Endothelial cell of umbilical vein (primary cell): Measurements from ENCODE around the gene TCERG1L.

Experiments used
- EZH2 ChIP-seq: IDR thresholded peaks from 2 replicates; pipeline ENCODE4 v1.6.1; 2012; ENCODE audit warnings: borderline replicate concordance, low read depth, mild to moderate bottlenecking, moderate library complexity, low read length, inconsistent platforms; ENCODE audit not compliant: severe bottlenecking
- FOS ChIP-seq: IDR thresholded peaks from 2 replicates; pipeline ENCODE4 v1.6.1; 2011; ENCODE audit warnings: mild to moderate bottlenecking, low read length, moderate library complexity, borderline replicate concordance; ENCODE audit not compliant: insufficient read depth
- GATA2 ChIP-seq: IDR thresholded peaks from 2 replicates; pipeline ENCODE4 v1.7.0; 2011; ENCODE audit warnings: low read depth, mild to moderate bottlenecking, moderate library complexity, mixed read lengths, low read length; ENCODE audit not compliant: insufficient read length, insufficient read depth
- JUN ChIP-seq: IDR thresholded peaks from 2 replicates; pipeline ENCODE4 v1.6.1; 2011; ENCODE audit warnings: borderline replicate concordance, low read depth; ENCODE audit not compliant: insufficient read length, insufficient read depth
- MAX ChIP-seq: IDR thresholded peaks from 2 replicates; pipeline ENCODE4 v1.6.1; 2011; ENCODE audit not compliant: insufficient read depth, insufficient read length
- POLR2A ChIP-seq: IDR thresholded peaks from 2 replicates; pipeline ENCODE4 v1.6.1; 2012; ENCODE audit warnings: low read depth, mild to moderate bottlenecking, control low read depth, low read length
- POLR2AphosphoS5 ChIP-seq: IDR thresholded peaks from 2 replicates; pipeline ENCODE4 v1.6.1; 2012; ENCODE audit warnings: low read depth, mild to moderate bottlenecking, control low read depth, low read length, moderate library complexity; ENCODE audit not compliant: insufficient read depth
- TF ChIP-seq, protein P1 (sequence below), 2 donors: IDR thresholded peaks; 1 replicate in 1 of 2; 2 replicates in 1 of 2; pipeline ENCODE4 v1.5.1; 2011; ENCODE audit warnings: low read length in 2 of 2, mild to moderate bottlenecking in 2 of 2, moderate library complexity in 2 of 2, control low read depth in 1 of 2, inconsistent platforms in 1 of 2, low read depth in 1 of 2; ENCODE audit not compliant: insufficient read depth in 1 of 2; ENCODE audit errors: extremely low read depth in 1 of 2

GRCh38 chr10:131205556-131205955 lies 106.0 kb downstream of the TCERG1L start:
- TF ChIP-seq, protein P1, sequence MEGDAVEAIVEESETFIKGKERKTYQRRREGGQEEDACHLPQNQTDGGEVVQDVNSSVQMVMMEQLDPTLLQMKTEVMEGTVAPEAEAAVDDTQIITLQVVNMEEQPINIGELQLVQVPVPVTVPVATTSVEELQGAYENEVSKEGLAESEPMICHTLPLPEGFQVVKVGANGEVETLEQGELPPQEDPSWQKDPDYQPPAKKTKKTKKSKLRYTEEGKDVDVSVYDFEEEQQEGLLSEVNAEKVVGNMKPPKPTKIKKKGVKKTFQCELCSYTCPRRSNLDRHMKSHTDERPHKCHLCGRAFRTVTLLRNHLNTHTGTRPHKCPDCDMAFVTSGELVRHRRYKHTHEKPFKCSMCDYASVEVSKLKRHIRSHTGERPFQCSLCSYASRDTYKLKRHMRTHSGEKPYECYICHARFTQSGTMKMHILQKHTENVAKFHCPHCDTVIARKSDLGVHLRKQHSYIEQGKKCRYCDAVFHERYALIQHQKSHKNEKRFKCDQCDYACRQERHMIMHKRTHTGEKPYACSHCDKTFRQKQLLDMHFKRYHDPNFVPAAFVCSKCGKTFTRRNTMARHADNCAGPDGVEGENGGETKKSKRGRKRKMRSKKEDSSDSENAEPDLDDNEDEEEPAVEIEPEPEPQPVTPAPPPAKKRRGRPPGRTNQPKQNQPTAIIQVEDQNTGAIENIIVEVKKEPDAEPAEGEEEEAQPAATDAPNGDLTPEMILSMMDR (IDR thresholded peaks at IDR 0.05; ENCODE audit: extremely low read depth in 1 of 2, insufficient read depth in 1 of 2, low read depth in 1 of 2, low read length in 2 of 2) = no peak
- TF ChIP-seq POLR2A (no peak), POLR2AphosphoS5 (no peak), EZH2 (no peak), FOS (no peak), MAX (no peak), JUN (no peak), GATA2 (no peak)
